Breast epithelium (tissue), 4 donors: ENCODE data around the gene SALL4. TPM values are rescaled to one million over a fixed set of nuclear protein-coding genes. Genes with fewer than 3 reads are reported as not detected.
A peak's percentile ranks its signal among the peaks of the same experiment; 100 is the strongest.

Experiments used
- DNase-seq, 2 donors: peaks; one replicate each; pipeline ENCODE4 v3.0.0-alpha.2; 2019; ENCODE audit warnings: low spot score in 2 of 2
- H3K27ac ChIP-seq, 2 donors: fragments of 200-600 bp; sonication (generic) in 1 of 2; one replicate each; pipeline ENCODE4 v1.5.1; 2016 to 2019; ENCODE audit warnings: mild to moderate bottlenecking in 1 of 2
- H3K27me3 ChIP-seq, 2 donors: fragments of 200-600 bp; sonication (generic) in 1 of 2; one replicate each; pipeline versions ENCODE4 v1.5.1 to v1.6.0; 2017 to 2019; ENCODE audit warnings: control low read depth in 1 of 2, mild to moderate bottlenecking in 1 of 2
- H3K36me3 ChIP-seq: fragments of 200-600 bp; one replicate; pipeline ENCODE4 v1.5.1; 2019
- H3K4me1 ChIP-seq, 2 donors: fragments of 200-600 bp; sonication (generic); one replicate each; pipeline ENCODE4 v1.5.1; 2016 to 2019; ENCODE audit warnings: control low read depth in 1 of 2
- H3K4me3 ChIP-seq, 3 donors: fragments of 200-600 bp; sonication (generic); 1 replicate in 2 of 3; 2 replicates in 1 of 3; pipeline ENCODE4 v1.5.1; 2016 to 2019; ENCODE audit warnings: mild to moderate bottlenecking in 3 of 3, moderate library complexity in 2 of 3
- H3K9me3 ChIP-seq, 2 donors: fragments of 200-600 bp; sonication (generic) in 1 of 2; one replicate each; pipeline ENCODE4 v1.5.1; 2016 to 2019; ENCODE audit warnings: control low read depth in 1 of 2
- CTCF ChIP-seq, 3 donors: fragments of 450-650 bp; IDR thresholded peaks; one replicate each; pipeline ENCODE4 v1.5.1; 2016 to 2017; ENCODE audit warnings: antibody characterized with exemption in 3 of 3, mild to moderate bottlenecking in 3 of 3, moderate library complexity in 3 of 3
- POLR2A ChIP-seq: fragments of 450-650 bp; IDR thresholded peaks from one replicate; pipeline ENCODE4 v1.6.1; 2016; ENCODE audit warnings: antibody characterized with exemption, mild to moderate bottlenecking, moderate library complexity
- POLR2AphosphoS5 ChIP-seq, 3 donors: sonication (generic); formaldehyde crosslinking; IDR thresholded peaks; one replicate each; pipeline ENCODE4 v1.6.1; 2017; ENCODE audit warnings: antibody characterized with exemption in 3 of 3
- intact Hi-C: fragments of 100-400 bp; cut with DNase I; formaldehyde crosslinking; loops from one replicate; pipeline ENCODE4 v1.15.1; 2023; ENCODE audit warnings: low total_unique reads
- total RNA-seq, 3 donors: library from RNA; depleted of rRNA; stranded (reverse); fragments of >200 nt; gene quantifications; one replicate each; pipeline ENCODE4 v1.1.0, GENCODE V29; 2016

Gene SALL4
- total RNA-seq, 3 donors from 2014 or later = 0.29 to 0.33 (median 0.32) TPM

- no peak for DNase-seq
- Histone ChIP-seq H3K4me3 (no peak overlapping the region), H3K36me3 (no peaks in the 10 kb centered on the region), H3K27me3 (no peaks in the 10 kb centered on the region), H3K9me3 (no peaks in the 10 kb centered on the region), H3K27ac (peak overlapping the region; percentile 76 to 79), H3K4me1 (peaks cover 0 to 10% of the 10 kb centered on the region in 2 donors)
- intact Hi-C loops = no loop called here
- TF ChIP-seq CTCF (IDR thresholded peaks at IDR 0.05) (no peak), POLR2A (no peak), POLR2AphosphoS5 (IDR thresholded peaks at IDR 0.05) (no peak)
Measured at GRCh38 chr20:51750770-51751388, 51.4 kb downstream of the SALL4 start.

GRCh38 chr20:51750037-51750769, 52.1 kb downstream of the SALL4 start:
- Histone ChIP-seq H3K4me1 (peaks cover 0 to 10% of the 10 kb centered on the region in 2 donors), H3K27me3 (no peaks in the 10 kb centered on the region), H3K27ac (peak overlapping the region; percentile 76 to 79), H3K9me3 (no peaks in the 10 kb centered on the region), H3K4me3 (no peak overlapping the region), H3K36me3 (no peaks in the 10 kb centered on the region)
- intact Hi-C loops = no loop called here
- peak; percentile 80 to 86 for DNase-seq
- TF ChIP-seq POLR2AphosphoS5 (IDR thresholded peaks at IDR 0.05) = peak; percentile 13 to 76 (median 36)
- no peak for TF ChIP-seq CTCF (IDR thresholded peaks at IDR 0.05)
- no peak for TF ChIP-seq POLR2A

- no peak for DNase-seq
- intact Hi-C loops = no loop called here
- Histone ChIP-seq H3K9me3 (no peaks in the 10 kb centered on the region), H3K27ac (peak overlapping the region in 1 of 2 donors; percentile 79), H3K4me3 (no peak overlapping the region), H3K36me3 (no peaks in the 10 kb centered on the region), H3K27me3 (no peaks in the 10 kb centered on the region), H3K4me1 (peaks cover 0 to 10% of the 10 kb centered on the region in 2 donors)
- TF ChIP-seq POLR2A = no peak
- TF ChIP-seq CTCF (IDR thresholded peaks at IDR 0.05) = no peak
Measured at GRCh38 chr20:51749674-51750036, 52.7 kb downstream of the SALL4 start.

DNA sequence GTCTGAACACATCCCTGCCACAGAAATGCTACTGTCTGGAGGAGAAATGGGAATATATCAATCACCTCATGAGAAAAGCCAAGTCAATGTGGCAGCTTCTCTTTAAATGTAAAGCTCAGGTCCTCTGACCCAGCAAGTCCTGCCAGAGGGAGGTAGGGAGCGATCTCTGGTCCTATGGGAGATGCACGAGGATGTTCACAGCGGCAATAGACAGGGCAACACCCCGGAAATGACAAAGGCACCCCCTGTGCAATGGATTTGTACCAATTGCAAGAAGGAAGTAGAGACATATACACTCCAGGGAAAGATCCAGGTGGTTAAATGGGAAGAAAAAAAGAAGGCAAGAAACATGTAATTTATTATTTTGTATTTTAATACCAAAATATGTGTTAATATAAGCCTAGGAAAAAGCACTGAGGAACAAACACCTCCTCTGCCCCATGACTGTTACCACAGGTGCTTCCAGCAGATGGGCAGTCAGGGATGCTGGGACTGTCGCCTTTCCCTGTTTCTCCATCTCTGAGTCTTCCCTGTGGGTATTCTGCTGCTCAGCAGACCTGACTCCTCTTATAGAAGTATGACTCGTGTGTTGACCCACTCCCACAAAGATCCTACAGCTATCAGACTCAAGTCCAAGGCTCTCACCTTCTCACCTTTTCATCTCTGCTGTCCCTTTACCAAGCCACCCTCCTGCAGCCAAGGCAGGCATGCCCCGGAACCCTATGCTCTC, 55.0 kb downstream of the SALL4 start:
- Histone ChIP-seq H3K27me3 (no peaks in the 10 kb centered on the region), H3K36me3 (no peaks in the 10 kb centered on the region), H3K4me3 (no peak overlapping the region), H3K9me3 (no peaks in the 10 kb centered on the region), H3K27ac (no peak overlapping the region), H3K4me1 (peaks cover 0 to 10% of the 10 kb centered on the region in 2 donors)
- DNase-seq = no peak
- TF ChIP-seq POLR2A (no peak), POLR2AphosphoS5 (IDR thresholded peaks at IDR 0.05) (no peak), CTCF (IDR thresholded peaks at IDR 0.05) (no peak)
- intact Hi-C loops = no loop called here

- no peak overlapping the region for H3K27ac ChIP-seq
- no peaks in the 10 kb centered on the region for H3K9me3 ChIP-seq
- H3K36me3 ChIP-seq = no peaks in the 10 kb centered on the region
- peaks cover 0 to 10% of the 10 kb centered on the region in 2 donors for H3K4me1 ChIP-seq
- TF ChIP-seq CTCF (IDR thresholded peaks at IDR 0.05) (no peak), POLR2A (no peak), POLR2AphosphoS5 (IDR thresholded peaks at IDR 0.05) (no peak)
- no peak overlapping the region for H3K4me3 ChIP-seq
- H3K27me3 ChIP-seq = no peaks in the 10 kb centered on the region
- intact Hi-C loops = no loop called here
- no peak for DNase-seq
Measured at GRCh38 chr20:51745804-51746203, 56.5 kb downstream of the SALL4 start.
